Psoas muscle (tissue), 8 donors: ENCODE results near the gene MEIOSIN. TPM values are rescaled to one million over a fixed set of nuclear protein-coding genes. Genes with fewer than 3 reads are reported as not detected.

Source experiments
- ATAC-seq, 4 donors: fragments of 200-7000 bp; cut with Tn5 transposase; one replicate each; pipeline ENCODE4 v1.9.1; 2020; ENCODE audit warnings: moderate library complexity in 3 of 4, mild to moderate bottlenecking in 2 of 4
- DNase-seq, 2 donors: peaks; one replicate each; pipeline ENCODE4 v3.0.0-alpha.2; 2020
- H3K27ac ChIP-seq: fragments of 200-600 bp; one replicate; pipeline ENCODE4 v1.8.0; 2022
- H3K27me3 ChIP-seq, 3 donors: fragments of 200-600 bp in 1 of 3; one replicate each; pipeline versions ENCODE4 v1.6.1 to v1.8.0; 2013 to 2022; ENCODE audit warnings: low read length in 2 of 3, mild to moderate bottlenecking in 2 of 3, moderate library complexity in 1 of 3; ENCODE audit not compliant: insufficient read depth in 3 of 3
- H3K36me3 ChIP-seq, 2 donors: fragments of 200-600 bp in 1 of 2; one replicate each; pipeline versions ENCODE4 v1.6.1 to v1.8.0; 2013 to 2022; ENCODE audit warnings: low read depth in 1 of 2, mild to moderate bottlenecking in 1 of 2, moderate library complexity in 1 of 2; ENCODE audit not compliant: insufficient read depth in 1 of 2
- H3K4me1 ChIP-seq: fragments of 200-600 bp; one replicate; pipeline ENCODE4 v1.8.0; 2022
- H3K4me3 ChIP-seq: fragments of 200-600 bp; one replicate; pipeline ENCODE4 v1.8.0; 2022; ENCODE audit warnings: mild to moderate bottlenecking
- H3K9me3 ChIP-seq: fragments of 200-600 bp; one replicate; pipeline ENCODE4 v1.8.0; 2022
- CTCF ChIP-seq: fragments of 200-600 bp; IDR thresholded peaks from one replicate; pipeline ENCODE4 v1.8.0; 2022; ENCODE audit warnings: antibody characterized with exemption
- WGBS, 3 donors: extraction: QIAGEN DNeasy Blood & Tissue Kit; methylation state at CpG; one replicate each; pipeline versions ENCODE4 v1.1.6 to v1.1.7; 2013; 5-methylcytosine and 5-hydroxymethylcytosine counted together
- intact Hi-C, 2 donors: fragments of 100-400 bp; cut with DNase I; formaldehyde crosslinking; loops; one replicate each; pipeline versions ENCODE4 v1.11.0 to v1.14.2; 2022
- polyA plus RNA-seq, 3 donors: library from polyadenylated mRNA; stranded (reverse); fragments of 200-250 nt; gene quantifications; one replicate each; pipeline ENCODE4 v1.2.3, GENCODE V29; 2013
- total RNA-seq, 4 donors: library from RNA; stranded (reverse); fragmentation: NEBNext Ultra II Directional in 2 of 4; extraction: Animal tissue kit (Norgen Biotek cat#: 25700) in 2 of 4; gene quantifications; one replicate each; pipeline versions ENCODE4 v1.2.1 to v1.2.4, GENCODE V29; 2021 to 2023
- donor health status: healthy with polysubstance abuse.
- donor health status: DM: no; HTN: no; CAD: no; lungs with moderate emphysema.
- donor health status: Bipolar disorder and iron deficiency.
- donor health status: healthy.
- donor health status: DM: yes; HTN: yes; CAD: no.
- donor health status: DM: no; HTN: no; CAD: no.
- donor health status: DM: no; HTN: no; CAD: no.
- donor health status: DM: yes; HTN: yes; CAD: no.

MEIOSIN gene
- total and polyA plus RNA-seq, 7 donors = 0.01 TPM; not detected in 6

GRCh38 chr19:45692187-45693105, 40.8 kb upstream of the MEIOSIN start, which contains the start of gene QPCTL:
Gene QPCTL, plus strand, starts transcription at chr19:45692666. Its CDS starts 38 bp downstream, at chr19:45692704.
- Histone ChIP-seq H3K36me3 (peaks cover 0 to 33% of the 10 kb centered on the region in 2 donors), H3K9me3 (no peaks in the 10 kb centered on the region), H3K4me3 (peak within 1 kb of the TSS; percentile 93), H3K27me3 (no peaks in the 10 kb centered on the region), H3K4me1 (peaks cover 11% of the 10 kb centered on the region), H3K27ac (peak within 1 kb of the TSS; percentile 93)
- TF ChIP-seq CTCF = no peak
- 0% methylated on average over 59 to 70 of the region's 70 CpGs for WGBS, 3 donors
- intact Hi-C loops = no loop called here
- ATAC-seq (peak; percentile 91 to 95 (median 93)), DNase-seq (peak; percentile 97 to 98)

GRCh38 chr19:45693106-45693788, 40.0 kb upstream of the MEIOSIN start:
- 1 to 2% (median 1%) methylated on average over 22 of the region's 22 CpGs for WGBS, 3 donors
- ATAC-seq (peak in 1 of 4 donors; percentile 39), DNase-seq (peak; percentile 81 to 89)
- intact Hi-C loops = no loop called here
- TF ChIP-seq CTCF = peak; percentile 77
- Histone ChIP-seq H3K4me1 (peaks cover 11% of the 10 kb centered on the region), H3K27ac (peak overlapping the region; percentile 93), H3K36me3 (peaks cover 0 to 25% of the 10 kb centered on the region in 2 donors), H3K9me3 (no peaks in the 10 kb centered on the region), H3K27me3 (no peaks in the 10 kb centered on the region), H3K4me3 (peak overlapping the region; percentile 93)

GRCh38 chr19:45701676-45702075, 31.6 kb upstream of the MEIOSIN start:
- Histone ChIP-seq H3K27ac (no peak overlapping the region), H3K4me3 (no peak overlapping the region), H3K9me3 (no peaks in the 10 kb centered on the region), H3K36me3 (peaks cover 0 to 10% of the 10 kb centered on the region in 2 donors), H3K4me1 (no peaks in the 10 kb centered on the region), H3K27me3 (no peaks in the 10 kb centered on the region)
- no peak for DNase-seq
- 57 to 70% (median 68%) methylated on average over 7 of the region's 7 CpGs for WGBS, 3 donors
- intact Hi-C loops = no loop called here
- no peak for TF ChIP-seq CTCF
- ATAC-seq = no peak

DNA sequence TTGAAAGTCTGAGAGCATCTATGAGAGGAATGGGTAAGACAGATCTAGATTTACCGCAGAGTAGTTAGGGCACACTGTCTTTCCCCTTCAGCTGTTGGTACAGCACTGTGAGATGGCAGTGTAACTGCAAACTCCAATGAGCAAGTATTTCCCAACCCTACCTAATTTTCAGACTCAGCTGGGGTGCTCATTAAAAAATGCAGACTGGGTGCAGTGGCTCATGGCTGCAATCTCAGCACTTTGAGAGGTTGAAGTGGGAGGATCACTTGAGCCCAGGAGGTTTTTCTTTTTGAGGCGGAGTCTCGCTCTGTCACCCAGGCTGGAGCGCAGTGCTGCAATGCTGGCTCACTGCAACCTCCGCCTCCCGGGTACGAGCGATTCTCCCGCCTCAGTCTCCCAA, 28.1 kb upstream of the MEIOSIN start:
- no peak overlapping the region for H3K4me3 ChIP-seq
- no peak overlapping the region for H3K27ac ChIP-seq
- intact Hi-C loops = no loop called here
- no peaks in the 10 kb centered on the region for H3K9me3 ChIP-seq
- H3K36me3 ChIP-seq = peaks cover 0 to 10% of the 10 kb centered on the region in 2 donors
- TF ChIP-seq CTCF = no peak
- no peaks in the 10 kb centered on the region for H3K4me1 ChIP-seq
- H3K27me3 ChIP-seq = no peaks in the 10 kb centered on the region
- ATAC-seq = no peak
- WGBS, 3 donors = 89 to 97% (median 94%) methylated on average over 9 of the region's 9 CpGs
- no peak for DNase-seq
